ENCODE results near the gene MYBPC1.

DNA sequence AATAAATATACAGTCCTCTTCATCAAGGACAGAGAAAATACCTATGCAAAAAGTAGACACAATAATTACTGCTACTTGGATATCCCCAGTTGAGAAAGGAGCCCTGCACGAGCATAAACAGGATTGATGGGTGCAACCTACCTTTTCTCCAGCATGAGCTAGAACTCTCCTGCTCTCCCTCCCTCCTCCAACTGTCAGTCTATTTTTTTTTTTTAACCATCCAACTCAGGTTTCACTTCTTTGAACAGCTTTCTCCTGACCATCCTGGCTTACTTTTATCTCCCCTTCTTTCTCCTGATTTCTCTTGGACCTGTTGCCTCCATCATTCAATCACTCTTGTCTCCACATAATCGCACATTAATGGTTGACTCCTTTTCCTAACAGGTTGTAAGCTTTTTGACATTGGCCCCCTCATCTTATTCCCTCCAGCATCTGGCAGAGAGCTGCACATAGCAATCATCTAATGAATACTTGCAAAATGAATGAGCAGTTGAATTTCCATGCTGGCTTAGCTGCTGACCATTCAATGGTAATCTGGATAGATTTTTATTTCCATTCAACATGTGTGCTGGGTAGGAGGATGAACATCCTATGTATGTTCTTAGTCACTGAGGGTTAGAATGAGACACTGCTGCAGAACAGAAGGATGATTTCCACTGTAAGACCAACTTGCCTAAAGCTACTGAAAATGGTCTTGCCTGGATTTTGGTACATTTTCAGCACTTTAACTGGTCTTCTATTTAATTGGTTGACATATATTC is 24.4 kb downstream of the MYBPC1 start:
- no peak for TF ChIP-seq CTCF (IDR thresholded peaks at IDR 0.05)
- no peak for TF ChIP-seq POLR2A (IDR thresholded peaks at IDR 0.05)
